GM18526 (cell line): ENCODE data around the gene HTR1E.

Source experiments
- POLR2A ChIP-seq: IDR thresholded peaks from 3 replicates; pipeline ENCODE4 v1.6.1; 2011; ENCODE audit not compliant: insufficient read length; ENCODE audit errors: extremely low read depth

The HTR1E gene

DNA sequence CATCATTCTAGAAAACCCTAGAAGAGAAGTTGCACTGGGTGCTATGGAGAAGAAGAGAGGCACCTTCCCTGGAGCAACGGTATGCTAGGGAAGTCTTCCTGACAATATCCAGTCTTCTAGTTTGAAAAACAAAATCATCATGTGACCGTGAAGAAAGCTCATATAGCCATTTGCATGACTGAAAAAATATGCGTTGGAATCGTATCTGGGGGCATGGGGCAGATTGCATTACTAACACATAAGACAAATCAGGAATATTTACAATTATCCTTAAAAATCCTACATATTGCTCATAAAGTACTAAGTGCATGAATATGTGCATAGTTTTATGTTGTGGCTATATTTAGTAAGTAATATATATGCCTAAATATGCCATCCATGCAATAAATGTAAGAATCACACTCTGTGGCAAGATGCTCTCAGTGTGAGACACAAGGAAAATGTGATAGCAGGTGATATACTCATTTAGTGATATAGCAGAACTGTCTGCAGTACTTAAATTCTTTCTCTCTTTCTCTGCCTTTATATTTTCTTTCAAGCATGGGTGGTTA lies 26.8 kb downstream of the HTR1E start:
- TF ChIP-seq POLR2A, result no peak

DNA sequence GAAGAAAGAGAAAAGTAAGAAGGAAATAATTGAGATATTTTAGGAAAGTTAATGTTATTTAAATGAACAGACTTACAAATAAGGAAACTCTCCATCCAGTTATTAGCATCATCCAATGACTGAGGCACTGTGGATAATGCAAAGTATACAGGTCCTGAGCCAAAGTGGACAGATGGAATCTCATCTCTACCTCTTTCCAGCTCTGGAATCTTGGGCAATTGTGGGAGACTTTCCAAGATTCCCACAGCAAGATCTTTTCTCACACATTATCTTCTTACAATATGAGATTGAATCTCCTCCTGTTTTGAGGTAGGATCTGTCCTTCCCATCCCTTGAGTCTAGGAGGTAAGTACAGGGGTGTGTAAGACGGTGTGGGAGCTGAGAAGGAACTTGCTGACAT lies 28.9 kb downstream of the HTR1E start:
- no peak for TF ChIP-seq POLR2A

DNA sequence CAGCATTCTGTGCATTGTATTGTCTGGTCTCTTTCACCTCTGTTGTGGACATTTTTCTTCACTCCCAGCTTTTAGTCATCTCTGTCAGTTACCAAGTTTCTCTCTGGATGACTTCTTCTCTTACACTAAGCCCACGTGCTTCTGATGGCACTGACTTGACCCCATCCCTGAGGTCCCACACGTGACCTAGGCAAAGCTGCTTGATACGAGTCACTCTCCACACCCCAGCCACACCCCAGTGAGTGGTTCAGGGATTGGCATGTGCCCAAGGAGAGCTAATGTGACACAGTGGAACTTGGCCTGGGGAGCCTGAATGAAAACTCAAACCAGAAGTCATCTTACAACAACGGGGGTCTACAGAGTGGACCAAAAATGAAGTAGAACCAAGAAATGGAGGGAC lies 32.2 kb downstream of the HTR1E start:
- TF ChIP-seq POLR2A, result no peak

DNA sequence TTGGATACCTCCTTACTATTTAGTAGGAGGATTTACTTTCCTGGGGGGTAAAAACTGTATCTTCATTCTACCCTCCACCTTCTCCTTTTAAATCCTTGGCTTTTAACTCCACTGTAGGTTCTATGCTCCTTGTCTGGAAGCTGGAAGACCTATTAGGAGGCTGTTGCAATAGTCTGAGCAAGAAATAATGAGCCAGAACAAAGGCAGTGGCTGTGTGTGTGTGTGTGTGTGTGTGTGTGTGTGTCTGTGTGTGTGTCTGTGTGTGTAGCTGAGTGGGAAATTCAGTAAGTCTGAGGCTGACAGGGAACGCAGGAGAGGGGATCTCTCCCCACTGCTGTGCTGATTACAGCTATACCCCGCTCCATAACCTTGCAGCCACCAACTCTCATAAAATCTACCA lies 35.8 kb downstream of the HTR1E start:
- no peak for TF ChIP-seq POLR2A

DNA sequence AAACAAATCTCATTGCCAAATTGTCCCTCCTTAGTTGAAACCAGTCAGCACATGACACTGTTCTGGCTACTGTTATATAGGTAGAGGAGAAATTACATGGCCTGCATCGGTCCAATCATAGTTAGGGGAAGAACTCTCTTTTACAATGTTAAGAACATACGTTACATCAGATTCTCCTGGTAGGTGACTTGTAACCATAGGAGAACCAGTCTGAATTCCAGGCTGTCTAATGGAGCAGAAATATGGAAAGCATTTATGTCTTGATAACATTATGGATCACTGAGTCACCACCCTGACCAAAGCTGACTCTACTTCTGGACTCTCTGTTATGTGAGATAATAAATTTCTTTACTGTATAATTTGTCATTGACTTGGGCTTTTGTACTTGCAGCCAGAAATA lies 40.9 kb downstream of the HTR1E start:
- TF ChIP-seq POLR2A, result no peak

DNA sequence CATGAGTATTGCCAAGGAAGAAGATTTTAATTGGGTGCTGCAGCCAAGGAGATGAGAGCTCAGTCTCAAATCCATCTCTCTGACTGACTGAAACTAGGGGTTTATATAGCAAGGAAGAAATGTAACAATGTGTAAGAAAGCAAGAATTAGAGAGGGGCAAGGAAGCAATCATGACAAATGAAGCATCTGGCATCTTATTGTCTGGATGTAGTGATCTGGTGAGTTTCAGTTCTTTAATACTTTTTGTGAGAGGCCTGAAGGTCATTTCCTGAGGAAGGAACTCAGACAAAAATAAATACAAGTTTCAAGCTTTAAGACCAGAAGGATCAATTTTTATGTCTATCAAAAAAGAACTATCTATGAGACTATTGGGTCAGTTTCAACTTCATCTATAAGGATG lies 64.2 kb downstream of the HTR1E start:
- no peak for TF ChIP-seq POLR2A

DNA sequence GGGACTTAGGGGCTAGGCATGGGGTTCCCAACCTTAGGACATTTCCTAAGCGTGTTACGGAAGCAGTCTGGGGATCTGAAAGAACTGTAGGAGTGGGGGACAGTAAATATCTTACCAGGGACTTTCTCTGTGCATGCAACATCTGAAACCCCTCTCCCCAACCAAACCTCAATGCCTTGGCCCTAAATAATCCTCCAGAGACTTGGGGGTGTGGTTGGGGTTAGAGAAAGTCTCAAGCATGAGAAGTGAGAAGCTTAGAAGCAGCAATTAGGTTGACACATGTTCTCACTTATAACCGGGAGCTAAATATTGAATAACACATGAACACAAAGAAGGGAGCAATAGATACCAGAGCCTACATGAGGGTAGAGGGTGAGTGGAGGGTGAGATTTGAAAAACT lies 74.7 kb downstream of the HTR1E start:
- TF ChIP-seq POLR2A, result no peak

DNA sequence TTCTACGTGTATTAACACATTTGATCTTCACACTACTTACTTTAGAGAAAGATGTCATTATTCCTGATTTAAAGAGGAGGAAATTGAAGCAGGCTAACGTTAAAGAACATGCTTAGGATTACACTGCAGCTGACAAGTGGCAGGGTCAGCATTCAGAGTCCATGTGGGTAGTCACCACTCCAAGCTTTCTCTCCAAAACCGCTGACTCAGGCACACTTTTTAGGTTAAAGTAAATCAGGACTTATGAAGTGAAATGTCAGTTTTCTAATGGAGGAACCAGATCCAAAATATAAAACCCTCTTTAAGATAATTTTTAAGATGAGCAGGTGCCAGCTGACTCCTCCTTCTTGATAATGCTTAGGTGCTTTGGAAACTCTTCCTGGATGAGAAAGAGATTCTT lies 75.4 kb downstream of the HTR1E start:
- no peak for TF ChIP-seq POLR2A

DNA sequence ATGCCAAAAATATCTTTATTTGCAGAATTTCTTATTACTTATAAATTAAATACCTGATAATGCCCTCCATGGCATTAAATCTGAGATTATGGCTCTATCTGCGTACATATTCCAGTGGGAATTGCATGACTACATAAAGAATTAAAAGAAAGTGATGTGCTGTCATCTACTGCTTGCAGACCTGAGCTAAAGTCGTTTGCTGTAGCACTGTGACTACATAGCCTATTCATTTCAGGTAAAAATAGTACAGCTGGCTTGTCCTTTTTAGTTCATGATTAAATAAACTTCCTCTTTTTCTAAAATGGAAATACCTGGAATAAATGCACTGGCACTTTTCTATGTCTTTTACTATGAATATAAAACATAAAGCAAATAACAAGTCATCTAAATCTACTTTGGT lies 79.4 kb downstream of the HTR1E start:
- TF ChIP-seq POLR2A, result no peak

DNA sequence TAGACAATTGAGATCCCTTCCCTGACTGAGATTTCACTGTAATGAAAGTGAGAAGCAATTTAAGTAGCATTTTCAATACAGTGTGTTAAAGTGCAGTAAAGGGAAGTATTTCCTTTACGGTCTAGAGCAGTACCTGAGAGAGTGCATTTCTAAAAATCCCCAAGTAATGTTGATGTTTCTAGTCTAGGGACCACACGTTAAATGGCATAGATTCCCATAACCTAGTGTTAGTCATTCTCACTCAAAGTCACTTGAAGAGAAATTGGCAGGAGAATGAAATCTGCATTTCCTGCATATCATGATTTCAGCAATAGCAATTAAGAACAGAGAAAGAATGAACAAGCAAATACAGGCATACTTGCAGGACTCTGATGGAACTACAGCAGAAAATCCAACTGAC lies 89.7 kb downstream of the HTR1E start:
- no peak for TF ChIP-seq POLR2A

DNA sequence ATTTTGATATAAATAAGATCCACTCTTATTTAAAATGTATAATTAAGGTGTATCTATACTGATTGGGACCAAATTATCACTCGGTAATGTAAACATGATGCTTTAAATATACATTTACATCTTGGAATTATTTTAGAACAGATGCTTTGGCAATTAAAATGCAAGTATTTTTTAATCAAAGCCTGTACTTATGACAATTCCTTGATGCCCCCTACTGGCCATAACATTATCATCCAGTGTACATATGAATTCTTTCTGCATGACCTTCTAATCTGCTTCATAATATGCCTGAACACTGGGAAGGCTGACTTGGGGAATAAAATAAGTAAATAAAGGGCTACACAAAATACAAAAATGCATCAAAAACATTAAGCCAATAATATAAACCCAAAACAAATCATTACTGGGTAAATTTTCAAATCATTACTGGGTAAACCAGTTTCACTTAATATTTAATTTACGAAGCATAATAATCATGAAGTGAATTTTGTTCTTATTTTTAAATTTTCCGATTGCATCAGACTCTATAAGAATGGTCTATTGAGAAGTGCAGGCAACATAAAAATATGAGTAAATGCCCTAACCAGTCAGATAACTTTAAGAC lies 92.5 kb downstream of the HTR1E start:
- no peak for TF ChIP-seq POLR2A

DNA sequence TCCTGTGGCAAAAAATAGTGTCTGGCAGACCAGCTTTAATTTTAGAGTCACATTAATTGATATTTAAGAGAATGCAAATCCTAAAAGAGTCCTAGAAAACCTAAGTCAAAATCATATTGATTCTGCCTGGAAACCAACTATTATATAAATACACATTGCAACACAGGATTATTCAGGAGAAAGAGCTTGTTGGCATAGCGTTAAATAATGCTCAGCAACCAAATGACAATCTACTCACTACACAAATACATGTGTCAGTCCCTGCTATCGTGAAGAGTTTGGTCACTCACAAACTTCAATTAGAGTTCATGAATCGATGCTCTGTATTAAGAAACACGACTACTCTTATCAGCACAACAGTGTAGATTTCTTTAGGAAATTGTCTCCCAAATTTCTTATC lies 103.4 kb downstream of the HTR1E start:
- no peak for TF ChIP-seq POLR2A

DNA sequence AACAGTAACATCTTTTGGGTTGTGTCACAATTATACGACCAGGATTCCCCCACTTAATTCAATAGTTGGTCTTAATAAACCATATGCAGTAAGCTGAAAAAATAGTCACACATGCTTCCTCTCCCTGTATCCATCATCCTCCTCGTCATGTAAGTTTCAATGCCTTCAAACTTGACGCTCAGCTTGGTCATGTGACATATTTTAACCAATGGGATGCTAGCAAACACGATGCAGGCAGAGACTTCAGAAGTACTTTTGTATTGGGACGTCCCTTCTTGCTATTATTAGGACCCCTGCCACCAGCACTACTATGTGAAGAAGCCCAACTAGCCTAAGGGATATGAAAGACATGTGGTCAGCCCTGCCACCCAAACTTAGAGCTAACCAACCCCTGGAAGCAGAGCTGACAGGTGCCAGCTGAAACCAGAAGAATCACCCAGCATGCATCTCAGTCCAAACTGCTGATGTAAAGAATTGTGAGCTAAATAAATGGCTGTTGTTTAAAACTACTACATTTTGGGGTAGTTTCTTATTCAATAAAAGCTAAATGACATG lies 108.3 kb downstream of the HTR1E start:
- no peak for TF ChIP-seq POLR2A

DNA sequence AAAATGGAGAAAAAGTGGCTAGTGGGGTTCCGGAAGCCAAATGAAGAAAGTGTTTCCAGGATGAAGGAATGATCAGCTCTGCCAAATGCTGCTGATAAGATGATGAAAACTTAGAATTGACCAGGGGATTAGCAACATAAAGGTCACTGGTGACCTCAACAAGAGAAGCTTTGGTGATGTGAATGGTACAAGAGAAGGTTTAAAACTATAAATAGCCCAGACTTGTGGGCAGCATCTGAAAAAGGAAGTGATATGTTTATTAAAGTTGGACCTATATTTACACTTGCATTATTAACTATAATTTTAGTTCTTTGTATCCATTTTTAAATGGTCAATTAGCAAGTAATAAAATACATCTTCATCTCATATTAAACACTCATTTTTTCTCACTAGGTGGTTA lies 112.5 kb downstream of the HTR1E start:
- no peak for TF ChIP-seq POLR2A

DNA sequence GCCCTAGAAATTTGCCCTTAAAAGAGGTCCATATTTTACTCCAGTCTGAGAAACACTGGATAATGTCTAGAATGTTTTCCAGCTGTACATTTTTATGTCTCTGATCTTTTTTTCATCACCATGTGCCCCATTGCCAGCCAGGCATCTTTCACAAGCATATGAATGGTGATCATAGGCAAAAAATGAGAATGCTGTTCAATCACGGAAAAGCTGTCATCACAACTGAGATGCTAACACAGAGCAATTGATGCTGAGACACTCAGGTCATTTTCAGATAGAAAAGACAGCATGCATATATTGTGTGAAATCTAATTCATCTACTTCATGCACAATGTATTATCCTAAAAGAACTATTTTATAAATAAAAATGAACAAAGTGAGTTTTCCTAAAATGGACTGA lies 116.0 kb downstream of the HTR1E start:
- TF ChIP-seq POLR2A, result no peak

DNA sequence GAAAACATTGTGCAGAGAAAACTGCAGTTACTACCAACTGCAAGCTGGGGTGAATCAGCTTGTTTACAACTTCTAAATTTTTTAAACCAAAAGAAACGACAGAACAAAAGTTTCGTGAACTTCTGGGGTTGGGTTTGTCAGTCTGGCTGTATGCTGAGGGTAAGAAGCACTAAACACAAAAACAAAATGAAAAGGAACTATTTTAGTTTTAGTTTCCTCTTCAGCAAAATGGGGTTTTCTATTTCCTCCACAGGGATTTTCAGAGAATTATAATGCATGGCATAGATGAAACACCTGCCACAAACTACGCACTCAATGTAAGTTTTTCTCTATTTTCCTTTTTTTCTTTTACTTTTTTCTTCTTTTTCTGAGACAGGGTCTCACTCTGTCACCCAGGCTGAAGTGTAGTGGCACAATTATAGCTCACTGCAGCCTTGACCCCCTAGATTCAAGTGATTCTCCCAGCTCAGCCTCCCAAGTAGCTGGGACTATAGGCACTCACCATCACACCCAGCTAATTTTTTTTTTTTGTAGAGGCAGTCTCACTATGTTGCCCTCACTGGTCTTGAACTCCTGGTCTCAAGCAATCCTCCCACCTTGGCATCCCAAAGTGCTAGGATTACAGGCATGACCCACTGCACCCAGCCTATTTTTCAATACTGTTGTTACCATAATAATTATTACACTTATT lies 117.0 kb downstream of the HTR1E start:
- TF ChIP-seq POLR2A, result no peak

DNA sequence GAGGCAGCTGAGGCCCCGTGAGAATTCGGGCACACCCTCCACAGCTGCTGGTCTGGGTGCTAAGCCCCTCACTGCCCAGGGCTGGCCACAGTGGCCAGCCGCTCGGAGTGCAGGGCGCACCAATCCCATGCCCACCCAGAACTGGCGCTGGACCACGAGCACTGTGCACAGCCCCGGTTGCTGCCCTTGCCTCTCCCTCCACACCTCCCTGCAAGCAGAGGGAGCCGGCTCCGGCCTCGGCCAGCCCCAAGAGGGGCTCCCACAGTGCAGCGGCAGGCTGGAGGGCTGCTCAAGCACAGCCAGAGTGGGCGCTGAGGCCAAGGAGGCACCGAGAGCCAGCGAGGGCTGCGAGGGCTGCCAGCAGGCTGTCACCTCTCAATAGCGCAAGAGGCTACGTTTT lies 122.6 kb downstream of the HTR1E start:
- TF ChIP-seq POLR2A, result no peak
